Activated B cell treated with CpG ODN at 0.5 μM for 24 hours (primary cell): ENCODE data around the gene MTHFS. TPM values are rescaled to one million over a fixed set of nuclear protein-coding genes. Genes with fewer than 3 reads are reported as not detected.
"Not testable (repeated sequence)": the region's sequence is repeated elsewhere in the genome, so short reads cannot be mapped to it uniquely, and the experiment has no call there.

ENCODE experiments used
- ATAC-seq: fragments of 200-7000 bp; cut with Tn5 transposase; one replicate; pipeline ENCODE4 v1.10.0; 2021; ENCODE audit warnings: low read depth, mild to moderate bottlenecking, moderate library complexity
- CTCF ChIA-PET: fragments of 350-600 bp; sonication (Branson Sonifier 250); formaldehyde crosslinking; loops from one replicate; lab custom pipeline; 2021; ENCODE audit warnings: antibody characterized with exemption; lab: Charles Lee
- POLR2A ChIA-PET: fragments of 350-600 bp; sonication (Branson Sonifier 250); formaldehyde crosslinking; loops from one replicate; lab custom pipeline; 2021; ENCODE audit warnings: antibody characterized with exemption; lab: Charles Lee
- DNase-seq: peaks from one replicate; pipeline ENCODE4 v3.0.0; 2022
- H3K27ac Mint-ChIP-seq: one replicate; pipeline ENCODE4 v1.8.0; 2020; ENCODE audit warnings: mixed read lengths
- H3K27me3 Mint-ChIP-seq: one replicate; pipeline ENCODE4 v1.8.0; 2021; ENCODE audit warnings: mixed read lengths
- H3K36me3 Mint-ChIP-seq: one replicate; pipeline ENCODE4 v1.8.0; 2021; ENCODE audit warnings: low read depth, mixed read lengths
- H3K4me1 Mint-ChIP-seq: one replicate; pipeline ENCODE4 v1.8.0; 2021; ENCODE audit warnings: mixed read lengths
- H3K4me3 Mint-ChIP-seq: one replicate; pipeline ENCODE4 v1.8.0; 2020; ENCODE audit warnings: mild to moderate bottlenecking, mixed read lengths
- H3K9me3 Mint-ChIP-seq: one replicate; pipeline ENCODE4 v1.8.0; 2020; ENCODE audit warnings: mixed read lengths
- CTCF ChIP-seq: fragments of 200-600 bp; IDR thresholded peaks from one replicate; pipeline ENCODE4 v1.8.0; 2022; ENCODE audit warnings: antibody characterized with exemption, mild to moderate bottlenecking
- intact Hi-C: fragments of 100-400 bp; cut with micrococcal nuclease; formaldehyde crosslinking; loops from one replicate; pipeline ENCODE4 v1.15.1; 2024
- total RNA-seq: library from RNA; stranded (reverse); gene quantifications from 2 replicates; pipeline ENCODE4 v1.2.3, GENCODE V29; 2022

The MTHFS gene
- total RNA-seq, 1 donor from 2014 or later: 29.5 TPM

GRCh38 chr15:79914728-79915127 lies 17.9 kb upstream of the MTHFS start:
- Mint-ChIP-seq H3K27me3 (no peaks in the 10 kb centered on the region), H3K4me1 (peaks cover 12% of the 10 kb centered on the region), H3K9me3 (peaks cover 25% of the 10 kb centered on the region), H3K36me3 (peaks cover 55% of the 10 kb centered on the region), H3K4me3 (no peak overlapping the region), H3K27ac (no peak overlapping the region)
- CTCF ChIA-PET: interaction anchor here (1.0 kb wide), 1 partner anchor 78 kb away, joined by 3 read pairs; no protein-coding TSS in a partner anchor
- TF ChIP-seq CTCF: no peak
- ATAC-seq (no peak), DNase-seq (no peak)
- intact Hi-C loops: no loop called here
- POLR2A ChIA-PET: interaction anchor here (1.1 to 3.3 kb wide), 2 partner anchors 8 to 11 kb away, joined by 3 to 24 read pairs; no protein-coding TSS in a partner anchor

GRCh38 chr15:79909556-79910335 lies 12.9 kb upstream of the MTHFS start:
- peaks cover 15% of the 10 kb centered on the region for H3K9me3 Mint-ChIP-seq
- H3K27ac Mint-ChIP-seq: peak overlapping the region; percentile 84
- not testable (repeated sequence) for DNase-seq, H3K27me3 Mint-ChIP-seq
- ChIA-PET POLR2A (interaction anchor here (0.7 to 3.9 kb wide), 5 partner anchors 13 to 150 kb away, joined by 3 to 49 read pairs (median 6); partner anchors contain the start of genes MTHFS and ZFAND6), CTCF (interaction anchor here (1.0 to 1.9 kb wide), 3 partner anchors 58 to 83 kb away, joined by 3 to 7 read pairs (median 3); no protein-coding TSS in a partner anchor)
- H3K4me1 Mint-ChIP-seq: peaks cover 31% of the 10 kb centered on the region
- peak; percentile 95 for ATAC-seq
- peak overlapping the region; percentile 56 for H3K4me3 Mint-ChIP-seq
- peaks cover 33% of the 10 kb centered on the region for H3K36me3 Mint-ChIP-seq
- intact Hi-C loops: loop anchor here (1.0 kb wide), 2 partner anchors 13 to 14 kb away; no protein-coding TSS in a partner anchor

GRCh38 chr15:79904271-79904670 lies 7.5 kb upstream of the MTHFS start:
- H3K4me1 Mint-ChIP-seq: peaks cover 50% of the 10 kb centered on the region
- CTCF ChIA-PET: interaction anchor here (1.1 kb wide), 1 partner anchor 89 kb away, joined by 3 read pairs; no protein-coding TSS in a partner anchor
- ATAC-seq: no peak
- peaks cover 6% of the 10 kb centered on the region for H3K36me3 Mint-ChIP-seq
- H3K9me3 Mint-ChIP-seq: no peaks in the 10 kb centered on the region
- no peak for TF ChIP-seq CTCF
- DNase-seq: no peak
- H3K4me3 Mint-ChIP-seq: no peak overlapping the region
- intact Hi-C loops: no loop called here
- POLR2A ChIA-PET: interaction anchor here (0.6 to 4.7 kb wide), 3 partner anchors 11 to 24 kb away, joined by 3 to 15 read pairs (median 3); no protein-coding TSS in a partner anchor
- H3K27me3 Mint-ChIP-seq: no peaks in the 10 kb centered on the region
- no peak overlapping the region for H3K27ac Mint-ChIP-seq

- Mint-ChIP-seq H3K36me3 (peaks cover 6% of the 10 kb centered on the region), H3K4me3 (no peak overlapping the region), H3K4me1 (peaks cover 48% of the 10 kb centered on the region), H3K27me3 (no peaks in the 10 kb centered on the region), H3K27ac (no peak overlapping the region), H3K9me3 (no peaks in the 10 kb centered on the region)
- intact Hi-C loops: no loop called here
- POLR2A ChIA-PET: interaction anchor here (1.0 to 4.7 kb wide), 2 partner anchors 11 to 19 kb away, joined by 3 to 15 read pairs; no protein-coding TSS in a partner anchor
- ATAC-seq: no peak
- CTCF ChIA-PET: interaction anchor here (1.1 kb wide), 1 partner anchor 89 kb away, joined by 3 read pairs; no protein-coding TSS in a partner anchor
- TF ChIP-seq CTCF: no peak
- DNase-seq: no peak
Measured at GRCh38 chr15:79903626-79904025, 6.8 kb upstream of the MTHFS start.

GRCh38 chr15:79903144-79903543 lies 6.3 kb upstream of the MTHFS start:
- POLR2A ChIA-PET: interaction anchor here (4.7 kb wide), 1 partner anchor 20 kb away, joined by 15 read pairs; no protein-coding TSS in a partner anchor
- Mint-ChIP-seq H3K27me3 (no peaks in the 10 kb centered on the region), H3K36me3 (peaks cover 6% of the 10 kb centered on the region), H3K27ac (no peak overlapping the region), H3K9me3 (no peaks in the 10 kb centered on the region), H3K4me1 (peaks cover 51% of the 10 kb centered on the region), H3K4me3 (no peak overlapping the region)
- intact Hi-C loops: no loop called here
- CTCF ChIA-PET: no interaction called here
- ATAC-seq (no peak), DNase-seq (no peak)
- no peak for TF ChIP-seq CTCF
